ENCODE data around the gene LMAN1L.

LMAN1L gene

GRCh38 chr15:74816624-74817369 lies 4.2 kb downstream of the LMAN1L start:
- DNase-seq (ENCODE audit: low spot score), result no peak

GRCh38 chr15:74817370-74817737 lies 4.7 kb downstream of the LMAN1L start:
- no peak for DNase-seq (ENCODE audit: low spot score)

- DNase-seq (ENCODE audit: low spot score), result no peak
Observed at GRCh38 chr15:74820056-74820455, 7.4 kb downstream of the LMAN1L start.

GRCh38 chr15:74821091-74821789 lies 8.6 kb downstream of the LMAN1L start:
- DNase-seq (ENCODE audit: low spot score), result no peak

- no peak for DNase-seq (ENCODE audit: low spot score)
Observed at GRCh38 chr15:74821790-74822158, 9.1 kb downstream of the LMAN1L start.

- no peak for DNase-seq (ENCODE audit: low spot score)
Observed at GRCh38 chr15:74822233-74822632, 9.6 kb downstream of the LMAN1L start.

GRCh38 chr15:74823324-74823723 lies 10.7 kb downstream of the LMAN1L start:
- DNase-seq (ENCODE audit: low spot score), result no peak

GRCh38 chr15:74824976-74825375 lies 12.3 kb downstream of the LMAN1L start:
- no peak for DNase-seq (ENCODE audit: low spot score)

- no peak for DNase-seq (ENCODE audit: low spot score)
Observed at GRCh38 chr15:74825866-74826265, 13.2 kb downstream of the LMAN1L start.

GRCh38 chr15:74826364-74826819 lies 13.8 kb downstream of the LMAN1L start, which contains the start of gene CPLX3:
Gene CPLX3 (plus strand): TSS chr15:74826627. CDS start chr15:74826704, 77 bp downstream.
- DNase-seq (ENCODE audit: low spot score), result no peak

- DNase-seq (ENCODE audit: low spot score), result no peak
Observed at GRCh38 chr15:74826921-74827320, 14.3 kb downstream of the LMAN1L start.

- no peak for DNase-seq (ENCODE audit: low spot score)
Observed at GRCh38 chr15:74827614-74828013, 15.0 kb downstream of the LMAN1L start.

GRCh38 chr15:74828835-74829234 lies 16.2 kb downstream of the LMAN1L start:
- DNase-seq (ENCODE audit: low spot score), result no peak

- DNase-seq (ENCODE audit: low spot score), result peak; percentile 66
Observed at GRCh38 chr15:74829486-74829885, 16.9 kb downstream of the LMAN1L start.

GRCh38 chr15:74829991-74830390 lies 17.4 kb downstream of the LMAN1L start:
- no peak for DNase-seq (ENCODE audit: low spot score)

GRCh38 chr15:74830868-74831267 lies 18.2 kb downstream of the LMAN1L start:
- no peak for DNase-seq (ENCODE audit: low spot score)

- DNase-seq (ENCODE audit: low spot score), result no peak
Observed at GRCh38 chr15:74831813-74832495, 19.3 kb downstream of the LMAN1L start.

- no peak for DNase-seq (ENCODE audit: low spot score)
Observed at GRCh38 chr15:74832826-74833225, 20.2 kb downstream of the LMAN1L start.

- no peak for DNase-seq (ENCODE audit: low spot score)
Observed at GRCh38 chr15:74833376-74834107, 20.9 kb downstream of the LMAN1L start.

GRCh38 chr15:74835312-74835823 lies 22.7 kb downstream of the LMAN1L start:
- DNase-seq (ENCODE audit: low spot score), result peak; percentile 72

GRCh38 chr15:74836846-74837245 lies 24.2 kb downstream of the LMAN1L start:
- DNase-seq (ENCODE audit: low spot score), result no peak

All from RKO (cell line).